ENCODE data around the gene PPP1R14C.

The PPP1R14C gene

DNA sequence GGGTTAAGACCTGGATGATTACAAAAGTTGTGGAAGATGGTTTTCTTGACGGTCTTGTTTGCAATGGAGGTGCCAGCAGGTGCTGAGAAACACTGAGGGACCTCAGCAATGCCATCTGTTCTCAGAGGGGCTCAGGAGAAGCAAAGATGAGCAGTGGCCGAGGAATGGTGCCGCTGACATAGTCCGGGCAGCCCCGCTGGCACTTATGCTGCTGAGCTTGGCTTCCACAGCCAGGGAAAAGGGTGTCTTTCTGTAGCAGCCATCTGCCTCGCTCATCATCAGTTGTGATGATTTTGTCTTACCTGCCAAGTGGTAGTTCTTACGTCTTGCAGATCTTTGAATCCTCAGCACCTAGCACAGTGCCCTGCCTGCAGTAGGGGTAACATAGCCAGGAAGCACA lies 55.7 kb downstream of the PPP1R14C start:
- DNase-seq = no peak

- DNase-seq = no peak
Observed at GRCh38 chr6:150199241-150199640, 56.4 kb downstream of the PPP1R14C start.

DNA sequence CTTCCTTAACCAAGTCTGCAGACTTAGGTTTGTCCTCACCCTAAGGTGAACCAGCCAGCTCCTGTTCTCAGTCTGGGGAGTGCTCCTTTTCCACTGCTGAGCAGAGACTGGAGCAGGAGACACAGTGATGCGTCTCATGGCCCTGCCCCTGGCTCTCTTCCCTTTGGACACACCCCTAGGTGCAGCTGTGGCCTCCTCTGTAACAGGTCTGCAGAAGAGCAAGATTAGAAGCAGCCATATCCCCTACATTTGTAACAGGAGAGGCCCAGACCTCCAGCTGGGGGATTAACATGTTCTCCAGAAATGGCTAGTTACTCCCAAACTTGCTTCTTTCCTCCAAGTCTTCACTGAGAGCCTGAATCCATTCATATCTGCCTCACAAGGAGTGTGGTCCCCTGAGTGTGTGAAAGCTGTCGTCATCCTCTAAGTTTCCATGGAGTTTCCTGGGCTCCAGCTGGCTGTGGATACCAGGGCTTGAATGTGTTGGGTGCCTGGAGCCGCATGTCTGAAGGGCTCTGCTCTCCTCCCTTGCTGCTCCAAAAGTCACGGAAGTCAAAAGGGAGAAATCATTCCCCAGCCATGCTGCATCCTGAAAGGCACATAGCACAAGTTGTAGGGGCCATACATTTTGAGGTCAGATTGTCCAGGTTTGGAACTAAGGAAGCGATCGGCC lies 57.7 kb downstream of the PPP1R14C start:
- DNase-seq = no peak

GRCh38 chr6:150201285-150201684 lies 58.4 kb downstream of the PPP1R14C start:
- DNase-seq = no peak

DNA sequence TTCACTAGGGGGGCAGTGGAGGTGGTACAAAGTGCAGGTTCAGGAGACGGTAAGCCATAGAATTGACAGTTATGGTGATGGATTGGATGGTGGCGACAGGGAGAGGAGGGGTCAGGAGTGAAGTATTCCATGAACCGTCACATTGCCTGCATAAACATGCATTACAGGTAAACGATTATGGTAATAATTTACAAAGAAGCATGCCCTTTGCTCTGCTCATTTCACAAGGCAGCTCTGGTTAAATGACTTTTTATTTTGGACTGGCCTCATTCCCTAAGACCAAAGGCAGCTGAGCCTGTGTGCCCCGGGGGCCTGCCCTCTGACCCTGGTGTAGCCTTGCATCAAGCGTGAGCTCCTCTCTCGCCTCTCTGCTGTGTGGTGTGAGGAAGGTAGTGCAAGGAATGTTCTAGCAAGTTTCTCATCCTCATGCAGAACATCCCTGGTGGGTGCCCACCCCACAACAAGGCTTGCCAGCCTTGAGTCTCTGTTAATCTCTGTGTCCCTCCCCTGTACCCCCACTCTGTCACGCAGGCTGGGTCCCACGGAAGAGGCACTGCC lies 59.0 kb downstream of the PPP1R14C start:
- no peak for DNase-seq

DNA sequence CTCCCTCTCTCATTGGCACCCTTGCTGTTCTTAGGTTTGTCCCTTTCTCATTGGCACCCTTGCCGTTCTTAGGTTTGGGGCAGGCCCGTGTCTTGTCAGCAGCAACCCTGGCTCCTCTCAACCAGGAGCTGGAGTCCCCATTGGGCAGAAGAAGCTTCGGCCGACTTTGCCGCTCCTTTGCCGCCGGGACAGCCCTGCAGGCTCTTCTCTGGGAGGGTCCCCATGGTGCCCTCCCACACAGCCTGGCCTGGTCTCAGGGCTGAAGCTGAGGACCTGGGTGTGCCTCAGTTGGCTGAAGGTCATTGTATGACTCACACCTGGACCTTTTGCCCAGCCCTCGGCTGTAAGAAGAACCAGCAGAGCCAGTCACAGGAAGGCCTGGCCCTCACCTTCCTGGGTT lies 59.6 kb downstream of the PPP1R14C start:
- no peak for DNase-seq

- no peak for DNase-seq
Observed at GRCh38 chr6:150202934-150203333, 60.1 kb downstream of the PPP1R14C start.

DNA sequence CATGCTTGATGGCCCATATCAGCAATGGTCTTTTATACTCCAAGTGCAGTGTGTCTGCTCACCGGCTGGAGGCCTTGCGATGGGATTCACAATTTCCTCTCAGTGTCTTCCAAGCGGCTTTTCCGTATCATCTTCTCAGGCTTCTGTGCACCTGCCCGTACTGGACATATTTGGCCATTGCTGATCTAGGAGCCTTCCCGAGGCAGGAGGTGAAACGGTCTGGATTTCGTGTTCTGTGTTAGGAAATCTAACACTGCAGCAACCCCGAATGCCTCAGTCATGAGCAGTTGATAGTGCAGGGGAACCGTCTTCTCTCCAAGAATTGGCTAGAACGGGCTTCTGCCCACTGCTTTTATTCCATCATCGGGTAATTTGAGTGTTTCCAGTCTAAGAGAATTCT lies 60.5 kb downstream of the PPP1R14C start:
- DNase-seq = no peak

GRCh38 chr6:150203871-150204545 lies 61.2 kb downstream of the PPP1R14C start:
- DNase-seq = no peak

- no peak for DNase-seq
Observed at GRCh38 chr6:150204705-150205472, 62.0 kb downstream of the PPP1R14C start.

DNA sequence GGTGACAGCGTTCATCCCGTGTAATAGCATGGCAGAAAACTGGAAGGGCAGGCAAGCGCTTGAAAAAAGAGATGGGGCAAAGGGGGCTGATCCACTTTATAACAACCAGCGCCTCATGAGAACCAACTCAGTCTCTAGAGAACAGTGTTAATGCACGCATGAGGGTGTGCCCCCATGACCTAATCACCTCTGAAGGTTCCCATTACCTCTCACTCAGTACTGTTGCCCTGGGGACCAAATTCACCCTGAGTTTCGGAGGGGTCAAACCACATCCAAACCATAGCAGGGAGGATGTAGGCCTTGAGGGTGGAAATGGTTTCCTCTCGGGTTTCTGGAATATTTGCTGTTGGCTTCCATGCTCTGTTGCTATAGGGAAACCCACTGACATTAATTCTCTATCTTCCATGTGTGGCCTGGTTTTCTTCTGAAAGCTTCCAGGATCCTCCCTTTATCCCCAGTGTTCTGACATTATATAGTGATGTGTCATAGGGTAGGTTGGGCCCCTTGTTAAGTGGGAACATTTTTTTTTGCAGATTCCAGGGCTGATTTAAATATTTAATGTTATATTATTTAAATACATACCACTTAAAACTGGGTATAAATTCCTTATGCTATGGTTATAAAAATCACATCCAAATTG lies 65.2 kb downstream of the PPP1R14C start:
- DNase-seq = no peak

DNA sequence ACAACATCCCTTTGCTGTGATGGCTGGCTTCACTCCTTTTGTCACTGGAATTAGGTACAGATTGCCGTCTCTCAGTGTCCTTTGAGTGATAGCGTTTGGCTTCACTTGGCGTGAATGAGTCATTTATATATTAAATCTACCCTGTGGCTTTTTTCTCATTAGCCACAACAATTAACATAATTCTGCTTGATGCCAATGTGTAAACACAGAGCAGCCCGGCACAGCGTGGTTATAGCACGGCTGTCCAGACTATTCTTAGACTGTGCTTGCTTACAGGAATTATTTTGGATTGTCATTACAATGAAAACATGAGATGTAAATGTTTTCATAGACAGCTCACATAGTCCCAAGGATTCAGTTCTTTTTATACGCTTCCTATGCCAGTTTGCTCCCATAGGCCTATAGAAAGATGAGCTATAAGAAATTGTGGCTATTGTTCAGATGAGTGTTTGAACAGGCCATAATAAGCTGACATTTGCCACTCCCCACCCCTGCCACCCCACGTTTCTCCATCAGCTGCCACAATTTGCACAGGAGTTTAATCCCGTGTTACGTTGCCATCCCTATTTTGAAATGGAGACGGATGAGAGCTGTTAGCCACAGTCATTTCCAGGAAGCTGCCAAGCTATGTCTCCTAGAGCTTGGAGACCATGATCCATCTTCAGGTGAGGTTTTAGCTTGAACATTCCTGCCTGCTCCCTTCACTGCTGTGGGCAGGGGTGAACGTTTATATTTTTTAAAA lies 65.9 kb downstream of the PPP1R14C start:
- no peak for DNase-seq

DNA sequence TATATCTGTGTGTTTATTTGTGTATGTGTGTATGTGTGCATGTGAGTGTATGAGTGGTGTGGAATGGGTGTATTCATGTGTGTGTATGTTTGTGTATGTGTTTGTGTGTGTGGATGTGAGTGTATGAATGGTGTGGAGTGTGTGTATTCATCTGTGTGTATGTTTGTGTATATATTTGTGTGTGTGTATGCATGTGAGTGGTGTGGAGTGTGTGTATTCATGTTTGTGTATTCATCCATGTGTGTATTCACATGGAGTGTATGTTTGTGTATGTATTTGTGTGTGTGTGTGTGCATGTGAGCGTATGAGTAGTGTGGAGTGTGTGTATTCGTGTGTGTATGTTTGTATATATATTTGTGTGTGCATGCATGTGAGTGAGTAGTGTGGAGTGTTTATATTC lies 66.6 kb downstream of the PPP1R14C start:
- DNase-seq = no peak

- no peak for DNase-seq
Observed at GRCh38 chr6:150211700-150212511, 69.1 kb downstream of the PPP1R14C start.

DNA sequence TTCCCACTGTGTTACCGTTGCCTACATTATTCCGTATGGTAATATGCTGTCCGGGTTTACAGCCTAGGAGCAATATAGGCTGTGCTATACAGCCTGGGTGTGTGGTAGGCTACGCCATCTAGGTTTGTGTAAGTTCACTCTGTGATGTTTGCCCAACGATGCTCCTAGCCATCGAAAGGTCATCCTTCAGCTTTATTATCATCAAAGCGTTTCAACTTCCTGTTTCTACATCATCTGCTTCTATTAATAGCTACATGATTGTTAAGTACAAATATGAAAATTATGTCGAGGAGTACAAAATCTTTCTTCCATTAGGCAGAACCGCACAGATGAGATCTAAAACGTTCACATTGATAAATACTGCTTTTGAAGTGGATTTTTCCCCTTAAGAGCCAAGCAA lies 69.9 kb downstream of the PPP1R14C start:
- DNase-seq = no peak

DNA sequence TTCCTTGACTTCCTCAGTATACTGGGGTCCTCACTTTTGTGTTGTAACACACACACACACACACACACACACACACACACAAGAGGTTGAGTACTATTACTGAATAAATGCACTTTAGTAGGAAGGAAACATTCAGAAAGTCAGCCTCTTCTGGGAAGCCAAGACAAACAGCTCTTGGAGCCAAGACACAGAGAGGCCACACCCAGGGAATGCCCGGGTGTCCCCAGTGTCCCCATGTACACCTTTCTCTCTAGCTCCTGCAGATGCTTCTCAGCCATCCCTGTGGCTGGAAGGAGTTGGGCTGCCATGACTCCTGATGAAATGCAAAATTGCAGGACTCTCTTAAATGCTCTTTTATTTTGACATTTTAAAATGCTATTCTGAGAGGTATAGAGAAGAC lies 70.5 kb downstream of the PPP1R14C start:
- no peak for DNase-seq

DNA sequence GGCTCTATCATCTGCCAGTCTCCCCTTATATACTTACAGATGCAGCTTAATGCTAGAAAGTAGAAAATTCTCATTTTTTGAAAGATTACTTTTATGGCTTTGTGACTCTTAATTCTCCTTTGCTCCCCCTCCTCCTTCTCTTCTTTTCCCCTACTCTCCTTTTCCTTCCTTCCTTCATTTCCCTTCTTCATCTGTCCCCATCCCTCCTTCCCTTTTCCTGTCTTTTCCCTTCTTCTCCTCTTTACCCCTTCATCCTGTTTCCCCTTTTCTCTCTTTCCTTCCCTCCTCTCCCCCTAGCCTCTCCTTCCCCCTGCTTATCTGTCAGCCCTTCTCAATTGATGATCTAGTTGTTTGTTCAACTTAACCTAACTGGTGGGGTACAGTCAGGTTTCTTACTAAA lies 71.5 kb downstream of the PPP1R14C start:
- no peak for DNase-seq

DNA sequence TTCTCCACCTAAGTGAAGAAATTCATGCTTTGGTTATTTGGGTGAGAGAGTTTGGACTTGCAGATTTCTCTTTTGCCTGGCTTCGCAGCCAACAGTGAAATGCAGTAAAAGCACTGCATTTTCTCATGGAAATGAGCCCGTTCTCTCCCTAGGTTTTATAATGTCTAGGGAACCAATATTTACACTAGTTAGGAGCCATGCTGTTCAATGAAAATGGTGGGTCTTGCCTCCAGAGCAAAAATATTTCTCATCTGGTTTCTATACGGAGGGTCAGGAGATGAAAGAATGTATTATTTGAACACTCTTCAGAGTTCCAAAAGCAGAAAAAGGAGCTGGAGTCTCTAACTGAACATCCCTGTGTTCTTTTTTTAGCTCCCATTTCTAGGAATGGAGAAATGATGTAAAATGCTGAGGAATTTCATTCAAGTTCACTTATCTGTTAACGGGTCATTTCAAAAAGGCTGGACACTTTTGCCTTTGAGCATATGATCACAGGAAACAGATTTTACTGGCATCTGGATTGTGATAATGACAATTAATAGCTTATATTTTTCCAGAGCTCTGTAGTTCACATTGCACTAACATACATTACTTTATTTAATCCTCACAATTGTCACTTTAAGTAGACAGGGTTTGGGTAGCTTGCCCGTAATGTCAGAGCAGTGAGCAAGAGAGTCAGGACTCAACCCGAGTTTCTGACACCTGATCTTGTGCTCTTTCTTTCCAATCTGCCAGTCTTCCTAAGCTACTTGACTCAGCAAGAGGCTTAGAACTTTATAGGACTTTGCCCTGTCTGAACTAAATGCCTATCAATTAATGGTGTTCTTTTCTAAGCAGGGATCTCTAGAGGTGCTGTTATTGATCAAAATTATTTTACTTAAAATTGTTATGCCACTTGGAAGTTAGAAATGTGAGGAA lies 78.0 kb downstream of the PPP1R14C start:
- no peak for DNase-seq

GRCh38 chr6:150224820-150225219 lies 82.0 kb downstream of the PPP1R14C start:
- DNase-seq = no peak

DNA sequence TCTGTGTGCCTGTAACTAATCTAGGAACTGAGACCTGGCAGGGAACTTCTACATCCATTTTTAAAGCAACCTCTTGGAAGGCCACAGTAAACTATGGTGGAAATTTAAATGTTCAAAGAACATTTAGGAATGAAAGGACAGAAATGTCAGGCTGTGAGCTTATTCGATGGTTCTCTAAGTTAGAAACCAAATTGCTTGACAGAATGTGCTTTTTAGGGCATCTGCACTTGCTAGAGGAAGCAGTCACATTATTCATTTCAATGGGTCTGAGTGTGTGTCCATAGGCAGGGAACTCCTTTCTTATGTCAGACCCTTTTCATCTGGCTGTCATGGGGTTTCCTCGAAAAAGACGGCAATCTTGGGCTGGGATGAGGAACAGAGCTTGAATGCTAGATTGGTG lies 84.4 kb downstream of the PPP1R14C start:
- no peak for DNase-seq

Data from activated CD4-positive, alpha-beta T cell treated with anti-CD3 and anti-CD28 coated beads for 1 hour (primary cell).